ENCODE results near the gene MRPL23. TPM values are rescaled to one million over a fixed set of nuclear protein-coding genes. Genes with fewer than 3 reads are reported as not detected.

The MRPL23 gene
- polyA plus RNA-seq, 3 donors: 48.7 to 71.6 (median 52.2) TPM

DNA sequence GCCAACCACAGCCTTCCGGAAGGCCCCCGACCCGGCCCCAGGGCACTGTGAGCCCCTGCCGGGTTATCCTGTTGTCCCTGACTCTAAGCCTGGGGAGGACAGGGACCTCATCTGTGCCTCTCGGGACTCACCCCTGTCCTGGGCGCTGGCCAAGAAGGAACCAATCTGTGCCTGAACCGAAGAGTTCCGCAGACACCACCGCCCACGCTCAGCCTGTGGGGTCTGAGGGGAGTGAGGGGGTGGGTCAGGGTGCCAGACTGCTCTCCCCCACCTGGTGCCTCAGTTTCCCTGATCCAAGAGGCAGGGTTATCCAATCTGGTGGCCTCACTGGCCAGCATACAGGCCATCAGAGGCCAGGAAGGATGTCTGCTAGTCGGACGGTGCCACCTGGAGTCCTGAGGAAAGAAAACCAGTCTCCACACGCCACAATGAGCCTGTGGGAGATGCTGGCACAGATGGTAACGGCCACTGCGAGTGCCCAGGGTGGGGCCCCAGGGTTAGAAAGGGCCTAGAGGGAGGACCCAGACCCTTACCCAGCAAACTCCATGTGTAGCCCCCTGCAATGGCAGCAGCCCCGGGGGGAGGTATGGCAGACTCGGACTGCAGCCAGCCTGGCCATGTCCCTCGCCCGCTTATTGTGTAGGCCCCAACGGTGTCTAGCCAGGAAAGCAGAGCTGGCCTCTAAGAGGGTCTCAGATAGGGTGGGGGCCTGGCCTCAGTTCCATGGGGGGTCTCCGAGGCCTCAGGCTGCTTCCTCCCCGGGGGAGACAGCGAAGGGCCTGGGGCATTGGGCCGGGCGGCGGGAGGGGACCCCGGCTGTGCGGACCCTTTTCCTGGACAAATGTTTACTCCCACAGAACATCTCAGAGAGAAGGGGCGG, 28.5 kb upstream of the MRPL23 start:
- no peak for DNase-seq (ENCODE audit: extremely low read depth in 1 of 11, low read depth in 9 of 11, low spot score in 4 of 11)

DNA sequence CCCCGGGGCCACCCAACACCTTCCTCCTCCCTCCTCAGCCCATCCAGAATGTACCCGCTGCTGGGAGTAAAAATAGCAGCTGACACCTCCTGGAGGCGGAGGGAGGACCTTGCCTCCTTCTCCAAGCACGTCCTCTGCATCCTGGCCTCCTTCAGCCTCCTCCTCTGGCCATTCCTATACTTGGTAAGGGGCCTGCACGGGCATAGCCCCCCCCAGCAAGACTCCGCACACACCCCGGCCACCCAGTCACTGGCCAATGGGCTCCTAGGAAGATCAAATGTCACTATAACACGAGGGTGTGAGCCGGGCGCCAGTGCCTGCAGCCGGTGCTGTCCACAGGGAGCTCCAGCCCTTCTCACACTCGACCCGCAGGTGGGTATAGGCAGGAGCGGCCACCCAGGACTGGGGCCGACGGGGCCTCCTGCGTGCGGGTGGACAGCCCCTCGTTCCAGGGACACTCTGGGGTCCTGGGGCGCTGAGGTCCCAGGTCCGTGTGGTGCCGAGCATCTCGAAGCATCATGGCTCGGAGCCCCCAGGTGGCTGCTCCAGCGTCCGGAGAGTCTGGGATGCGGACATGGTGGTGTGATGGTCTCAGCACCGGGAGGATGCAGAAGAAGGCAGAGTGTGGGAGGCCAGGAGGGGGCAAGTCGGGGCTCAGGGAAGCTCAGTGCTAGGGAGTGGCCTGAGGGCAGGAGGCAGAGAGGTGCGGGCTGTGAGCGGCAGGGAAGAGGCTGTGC, 27.6 kb upstream of the MRPL23 start, which contains the start of gene TNNT3:
Gene TNNT3 (plus strand): TSS at position 313 of the 737 bp plus-strand sequence. CDS start 3,172 bp downstream, outside the sequence.
- DNase-seq (ENCODE audit: extremely low read depth in 1 of 11, low read depth in 9 of 11, low spot score in 4 of 11): no peak

DNA sequence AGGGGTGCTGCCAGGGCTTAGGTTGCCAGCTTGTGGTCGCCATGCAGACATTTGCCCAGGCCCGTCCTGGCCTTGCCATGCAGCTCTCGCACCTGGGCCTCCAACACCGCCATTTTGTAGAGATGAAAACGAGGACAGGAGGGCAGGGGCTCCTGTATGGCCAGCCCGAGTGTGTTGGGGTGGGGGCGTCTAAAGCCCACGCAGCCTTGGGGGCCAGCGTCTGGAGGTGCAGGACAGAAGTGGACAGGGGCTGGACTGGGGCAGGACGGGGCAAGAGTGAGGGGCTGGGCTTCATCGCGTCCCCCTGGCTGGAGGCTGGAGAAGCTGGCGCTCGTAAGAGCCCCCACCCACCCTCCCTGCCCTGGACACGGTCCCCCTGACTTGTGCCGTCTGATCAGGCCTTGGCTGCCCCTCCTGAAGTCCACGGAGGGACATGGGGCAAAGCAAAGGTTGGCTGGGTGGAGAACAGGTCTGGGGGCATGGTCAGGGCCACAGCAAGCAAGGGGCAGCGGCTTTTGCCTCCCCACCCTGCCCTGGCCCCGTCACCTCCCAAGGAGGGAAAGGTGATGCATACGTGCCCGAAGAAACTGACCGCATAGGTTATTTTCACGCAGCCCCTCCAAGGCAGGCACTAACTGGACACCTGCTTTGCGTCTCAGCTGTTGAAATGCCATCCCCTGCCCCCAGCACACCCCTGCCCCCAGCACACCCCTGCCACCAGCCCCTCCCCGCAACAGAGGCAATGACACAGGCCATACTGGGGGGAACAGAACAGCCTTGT, 26.8 kb upstream of the MRPL23 start:
- DNase-seq (ENCODE audit: extremely low read depth in 1 of 11, low read depth in 9 of 11, low spot score in 4 of 11): no peak

DNA sequence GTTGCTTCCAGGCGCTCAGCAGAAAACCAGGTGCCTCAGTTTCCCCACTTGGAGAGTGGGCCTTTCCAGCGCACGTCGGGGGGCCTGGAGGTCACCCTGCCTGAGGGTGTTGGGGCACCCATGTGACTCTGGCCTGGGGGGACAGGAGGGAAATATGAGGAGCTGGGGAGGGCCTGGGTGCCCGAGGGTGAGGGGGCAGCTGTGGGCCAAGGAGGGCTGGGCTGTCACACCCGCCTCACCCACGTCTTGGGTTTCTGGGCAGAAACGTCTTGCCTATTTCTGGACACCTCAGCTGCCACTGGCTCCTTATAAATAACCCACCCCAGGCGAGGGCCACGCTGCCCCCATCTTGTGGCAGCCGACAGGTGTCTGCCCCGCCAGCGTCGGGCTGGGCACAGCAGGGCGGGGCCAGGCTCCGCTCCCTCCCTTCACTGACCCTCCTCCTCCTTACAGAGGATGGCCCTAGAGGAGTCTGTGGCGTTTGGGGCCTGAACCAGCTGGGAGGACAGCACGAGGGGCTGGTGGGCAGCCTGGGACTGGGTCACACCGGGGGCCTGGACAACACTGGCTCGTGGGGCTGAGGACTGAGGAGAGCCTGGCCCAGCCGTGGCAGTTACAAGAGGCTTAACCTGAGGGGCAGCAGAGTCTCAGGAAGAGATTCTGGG, 26.1 kb upstream of the MRPL23 start:
- no peak for DNase-seq (ENCODE audit: extremely low read depth in 1 of 11, low read depth in 9 of 11, low spot score in 4 of 11)

DNA sequence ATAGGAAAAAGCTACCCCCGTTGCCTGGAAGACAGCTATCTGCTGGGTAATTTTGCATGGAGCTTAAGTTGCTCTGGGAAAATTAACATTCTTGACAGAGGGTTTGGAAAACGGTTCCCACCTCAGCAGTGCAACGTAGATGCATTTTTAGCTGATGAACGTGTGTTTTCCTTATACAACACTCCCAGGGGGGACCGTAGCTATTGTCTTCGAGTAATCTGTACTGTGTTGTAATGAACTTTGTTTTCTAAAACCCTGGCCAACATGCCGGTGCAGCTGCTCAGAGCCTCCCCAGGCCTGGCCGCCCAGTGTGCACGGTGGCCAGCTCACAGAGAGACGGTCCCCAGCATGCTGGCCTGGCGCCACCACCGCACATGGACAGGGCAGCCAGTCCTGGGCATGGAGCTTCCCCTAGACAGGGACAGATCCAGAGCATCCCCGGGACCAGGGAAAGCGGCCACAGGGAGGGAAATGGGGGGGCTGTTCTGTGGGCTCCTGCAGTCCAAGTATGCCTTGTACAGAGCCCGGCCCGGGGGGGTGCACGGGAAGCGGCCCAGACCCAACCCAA, 25.5 kb upstream of the MRPL23 start:
- DNase-seq (ENCODE audit: extremely low read depth in 1 of 11, low read depth in 9 of 11, low spot score in 4 of 11): no peak

DNA sequence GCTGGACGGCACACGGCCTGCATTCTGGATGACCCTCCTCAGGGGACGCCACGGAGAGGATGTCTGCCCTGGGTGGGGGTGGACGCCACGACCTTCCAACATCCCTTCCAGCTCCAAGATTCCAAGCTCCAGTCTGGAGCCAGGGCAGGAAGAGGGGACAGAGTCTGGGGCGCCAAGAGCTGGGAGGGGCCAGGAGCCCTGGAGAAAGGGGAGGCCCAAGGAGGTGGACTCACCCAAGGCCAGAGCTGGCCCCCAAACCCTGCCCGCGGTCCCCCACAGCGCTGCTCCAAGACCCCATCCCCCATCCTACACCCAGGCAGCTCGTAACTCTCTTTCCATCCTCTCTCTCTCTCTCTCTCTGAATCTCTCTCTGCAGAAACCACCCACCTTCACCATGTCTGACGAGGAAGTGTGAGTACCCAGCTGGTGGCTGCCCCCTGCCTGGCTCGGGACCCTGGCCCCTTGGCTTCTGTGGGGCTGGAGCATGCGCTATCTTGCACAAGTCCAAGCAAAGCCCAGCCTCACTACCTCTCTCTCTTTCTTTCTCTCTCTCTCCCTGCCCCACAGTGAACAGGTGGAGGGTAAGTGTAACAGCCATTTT, 24.6 kb upstream of the MRPL23 start:
- DNase-seq (ENCODE audit: extremely low read depth in 1 of 11, low read depth in 9 of 11, low spot score in 4 of 11): no peak

DNA sequence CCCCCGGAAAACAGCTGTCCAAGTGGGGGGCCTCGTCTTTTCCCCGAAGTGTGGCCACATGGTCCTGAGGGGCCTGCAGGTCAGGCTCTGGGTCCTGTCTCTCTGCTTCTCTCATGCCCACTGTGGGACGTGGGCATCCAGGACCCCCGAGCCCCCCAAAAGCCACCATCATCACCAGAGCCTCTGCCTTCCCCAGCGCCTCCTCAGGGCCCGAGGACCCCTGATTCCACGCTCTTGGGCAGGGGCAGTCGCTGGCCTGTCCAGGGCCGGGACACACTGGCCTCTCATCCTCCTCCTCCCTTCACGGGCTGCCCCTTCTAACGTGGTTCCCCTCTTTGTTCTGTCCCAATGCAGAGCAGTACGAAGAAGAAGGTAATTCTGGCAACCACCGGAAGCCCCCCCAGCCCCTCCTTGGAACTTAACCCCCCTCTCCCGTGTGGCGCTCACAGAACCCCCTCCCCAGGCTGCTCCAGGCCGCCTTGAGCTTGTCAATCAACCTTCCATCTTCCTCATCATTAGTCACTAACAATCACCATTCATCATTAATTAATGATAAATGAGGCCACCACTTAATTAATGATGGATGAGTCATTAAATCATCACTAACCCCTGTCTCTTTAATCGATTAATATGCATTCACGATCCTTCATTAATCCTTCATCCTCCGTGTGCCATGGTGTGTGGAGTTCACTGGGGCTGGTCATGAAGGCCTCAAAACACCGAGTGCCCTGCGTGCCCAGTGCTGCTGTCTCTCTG, 23.8 kb upstream of the MRPL23 start:
- no peak for DNase-seq (ENCODE audit: extremely low read depth in 1 of 11, low read depth in 9 of 11, low spot score in 4 of 11)

DNA sequence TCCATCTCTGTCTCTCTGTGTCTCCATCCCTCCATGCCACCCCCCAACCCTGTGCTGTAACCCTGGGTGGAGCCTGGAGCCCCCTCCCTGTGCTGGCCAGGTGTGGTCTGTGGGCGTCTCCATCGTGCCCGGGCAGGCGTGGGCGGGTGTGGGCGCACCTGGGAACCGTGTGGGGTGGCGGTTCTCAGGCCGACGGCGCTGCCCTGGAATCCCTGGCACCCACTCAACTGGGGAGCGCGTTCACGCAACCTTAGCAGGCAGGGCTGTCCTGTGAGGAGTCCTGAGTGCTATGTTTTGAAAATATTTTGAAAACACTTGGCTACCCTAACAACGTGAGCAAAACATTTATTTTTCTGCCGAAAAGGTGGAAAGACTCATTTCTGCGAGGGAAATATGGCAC, 23.0 kb upstream of the MRPL23 start:
- no peak for DNase-seq (ENCODE audit: extremely low read depth in 1 of 11, low read depth in 9 of 11, low spot score in 4 of 11)

DNA sequence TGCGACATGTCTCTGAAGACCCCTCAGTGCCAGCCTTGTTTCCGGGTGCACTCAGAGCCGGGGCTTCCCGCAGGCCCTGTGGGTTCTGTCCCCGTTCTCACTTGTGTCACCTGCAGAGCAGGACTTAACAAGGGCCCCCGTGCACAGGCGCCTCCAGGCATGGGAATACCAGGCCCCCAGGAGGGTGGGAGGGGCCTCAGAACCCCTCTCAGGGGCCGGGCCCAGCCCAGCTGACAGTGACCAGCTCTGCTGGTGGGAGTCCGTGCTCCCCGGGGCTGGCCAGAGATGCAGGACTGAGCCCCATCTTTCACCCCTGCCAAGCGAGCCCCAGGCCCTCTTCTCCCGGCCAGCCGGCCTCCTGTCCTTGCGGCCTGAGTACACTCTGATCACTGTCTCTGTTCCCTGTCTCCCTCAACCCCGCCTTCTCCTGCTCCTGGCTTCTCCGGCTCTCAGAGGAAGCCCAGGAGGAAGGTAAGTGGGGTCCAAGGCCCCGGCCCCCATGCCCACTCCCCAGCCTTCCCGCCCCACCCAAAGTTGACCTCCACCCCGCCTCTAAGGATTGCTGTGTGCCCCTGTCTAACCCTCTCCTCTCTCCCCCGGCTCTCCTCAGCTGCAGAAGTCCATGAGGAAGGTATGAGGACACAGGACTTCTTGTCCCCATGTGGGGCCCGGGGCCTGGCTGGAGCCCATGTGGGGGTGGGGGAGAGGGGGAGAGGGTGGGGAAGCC, 22.3 kb upstream of the MRPL23 start:
- DNase-seq (ENCODE audit: extremely low read depth in 1 of 11, low read depth in 9 of 11, low spot score in 4 of 11): no peak

DNA sequence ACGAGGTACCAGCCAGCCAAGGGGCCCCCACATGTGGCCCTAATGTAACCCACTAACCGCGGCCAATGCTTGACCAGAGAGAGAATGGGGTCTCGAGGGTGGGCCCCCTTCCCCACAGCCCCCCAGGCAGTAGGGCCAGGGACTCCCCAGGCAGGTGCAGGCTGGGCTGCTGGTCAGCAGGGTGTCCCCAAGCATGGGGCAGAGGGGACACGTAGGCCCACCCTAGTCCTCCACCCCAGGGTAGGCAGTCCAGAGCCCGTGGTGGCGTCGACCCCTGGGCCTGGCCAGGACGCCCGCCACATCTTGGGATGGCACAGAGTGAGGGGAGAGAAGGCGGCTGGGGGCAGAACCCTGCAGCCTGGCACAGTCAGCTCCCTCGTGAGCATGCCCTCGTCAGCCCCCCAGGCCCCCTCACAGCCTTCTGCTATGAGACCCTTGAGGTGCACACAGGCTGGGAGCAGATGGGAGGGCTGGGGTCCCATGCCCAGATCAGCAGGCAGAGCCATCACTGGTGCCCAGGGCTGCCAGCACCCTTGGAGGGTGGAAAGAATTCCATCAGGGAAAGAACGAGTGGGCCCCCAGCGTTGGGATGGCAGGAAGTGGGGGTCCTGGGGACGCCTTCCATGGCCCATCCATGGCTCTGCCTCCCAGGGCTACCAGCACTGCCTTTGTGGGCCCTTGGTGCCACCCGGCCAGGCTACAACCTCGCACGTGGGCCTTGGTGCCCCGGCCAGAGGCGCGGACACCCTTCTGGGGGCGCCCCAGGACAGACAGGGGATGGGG, 21.6 kb upstream of the MRPL23 start:
- no peak for DNase-seq (ENCODE audit: extremely low read depth in 1 of 11, low read depth in 9 of 11, low spot score in 4 of 11)

DNA sequence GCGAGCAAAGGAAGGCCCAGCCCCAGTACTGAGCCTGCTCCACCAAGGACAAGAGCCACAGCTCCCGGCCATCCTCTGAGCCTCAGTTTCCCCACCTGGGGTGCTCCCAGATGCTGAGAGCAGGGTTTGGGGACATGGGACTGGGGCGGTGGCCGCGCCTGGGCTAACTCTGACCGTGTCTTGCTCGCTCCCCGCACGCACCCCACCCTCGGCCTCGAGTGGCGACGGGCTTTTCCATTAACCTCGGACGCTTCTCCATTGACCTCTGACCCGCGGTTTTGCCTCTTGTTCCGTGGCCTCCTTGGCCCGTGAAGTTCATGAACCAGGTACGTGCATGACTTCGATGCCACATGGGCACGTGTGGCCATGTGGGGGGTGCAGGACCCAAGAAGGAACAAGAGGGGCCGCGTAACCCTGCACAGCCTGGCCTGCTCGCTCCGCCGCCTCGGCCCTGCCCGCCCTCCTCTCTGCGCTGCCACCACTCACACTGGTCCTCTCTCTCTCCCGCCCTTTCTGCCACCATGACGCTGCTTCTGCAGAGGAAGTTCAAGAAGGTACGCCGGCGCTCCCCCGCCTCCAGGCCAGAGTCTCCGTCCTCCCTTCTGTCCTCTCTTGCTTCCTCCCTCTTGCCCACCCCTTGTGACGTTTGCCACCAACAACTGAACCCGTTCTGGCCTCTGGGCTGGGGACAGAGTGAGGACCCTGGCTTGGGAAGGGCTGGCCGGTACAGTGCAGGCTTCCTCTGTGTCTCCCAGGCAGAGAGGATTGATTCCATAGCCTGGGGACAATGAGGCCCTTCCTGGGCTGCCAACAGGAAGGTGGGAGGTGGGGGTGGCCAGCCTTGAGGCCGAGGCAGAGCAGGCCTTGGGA, 20.7 kb upstream of the MRPL23 start:
- DNase-seq (ENCODE audit: extremely low read depth in 1 of 11, low read depth in 9 of 11, low spot score in 4 of 11): no peak

DNA sequence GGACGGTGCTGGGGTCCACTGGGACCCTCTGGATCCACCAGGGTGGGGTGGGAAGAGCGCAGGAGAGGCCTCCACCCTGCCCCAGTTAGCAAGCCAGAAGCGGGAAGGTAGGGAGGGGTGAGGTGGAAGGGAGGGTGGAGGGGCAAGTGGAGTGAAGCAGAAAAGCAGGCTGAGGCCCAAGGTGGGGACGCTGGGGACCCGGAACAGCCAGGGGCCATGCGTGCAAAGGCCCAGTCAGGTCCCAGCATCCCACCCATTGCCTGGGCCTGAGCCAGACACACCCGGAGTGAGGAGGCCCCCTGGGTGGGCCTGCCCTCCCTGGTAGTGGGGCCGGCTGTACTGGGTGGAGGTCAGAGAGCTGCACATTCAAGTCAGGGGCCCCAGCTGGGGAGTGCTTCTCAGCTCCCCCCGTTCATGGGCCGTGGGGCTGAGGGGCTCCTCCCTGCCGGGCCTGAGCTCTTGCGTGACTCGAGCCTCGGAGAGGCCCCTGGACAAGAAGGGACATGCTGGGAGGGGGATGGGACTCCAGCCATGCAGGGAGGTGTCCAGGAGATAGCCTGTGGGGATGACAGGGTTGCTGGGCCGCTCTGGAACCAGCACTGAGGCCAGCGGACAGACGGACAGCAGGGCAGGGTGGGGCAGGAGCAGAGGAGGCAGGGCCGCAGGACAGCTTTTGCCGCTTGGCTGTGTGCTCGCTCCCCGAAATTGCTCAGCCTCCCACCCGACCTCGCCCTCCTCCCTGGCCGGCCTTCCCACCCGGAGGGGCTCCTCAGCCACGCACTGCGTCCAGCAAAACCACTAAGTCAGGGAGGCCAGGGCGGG, 19.9 kb upstream of the MRPL23 start:
- DNase-seq (ENCODE audit: extremely low read depth in 1 of 11, low read depth in 9 of 11, low spot score in 4 of 11): no peak

DNA sequence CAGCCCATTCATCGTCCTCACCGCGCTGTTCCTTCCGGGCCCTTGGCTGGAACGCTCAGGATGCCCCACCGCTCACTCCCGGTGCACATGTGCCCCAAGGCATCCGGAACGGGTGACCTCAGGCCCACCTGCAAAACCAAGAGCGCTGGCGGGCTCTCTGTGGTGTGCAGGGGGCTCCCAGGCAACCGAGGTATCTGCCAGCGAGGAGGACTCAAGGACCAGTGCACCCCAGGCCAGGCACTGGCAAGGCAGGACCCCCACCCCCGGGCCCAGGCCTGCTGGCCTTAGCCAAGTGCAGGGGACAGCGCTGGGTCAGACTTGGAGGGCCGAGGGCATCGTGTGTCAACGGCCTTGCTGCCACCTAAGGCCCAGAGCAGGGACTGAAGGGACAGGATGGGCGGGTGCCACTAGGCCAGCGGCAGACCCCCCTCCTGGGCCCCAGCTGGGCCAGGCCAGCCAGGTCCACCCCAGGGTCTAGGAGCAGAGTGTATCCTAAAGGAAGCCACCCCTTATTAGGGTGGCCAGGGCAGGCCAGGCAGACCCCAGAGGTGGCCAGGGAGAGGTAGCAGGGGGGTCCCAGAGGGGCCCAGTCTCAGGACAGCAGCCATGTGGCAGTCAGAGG, 19.2 kb upstream of the MRPL23 start:
- DNase-seq (ENCODE audit: extremely low read depth in 1 of 11, low read depth in 9 of 11, low spot score in 4 of 11): no peak

DNA sequence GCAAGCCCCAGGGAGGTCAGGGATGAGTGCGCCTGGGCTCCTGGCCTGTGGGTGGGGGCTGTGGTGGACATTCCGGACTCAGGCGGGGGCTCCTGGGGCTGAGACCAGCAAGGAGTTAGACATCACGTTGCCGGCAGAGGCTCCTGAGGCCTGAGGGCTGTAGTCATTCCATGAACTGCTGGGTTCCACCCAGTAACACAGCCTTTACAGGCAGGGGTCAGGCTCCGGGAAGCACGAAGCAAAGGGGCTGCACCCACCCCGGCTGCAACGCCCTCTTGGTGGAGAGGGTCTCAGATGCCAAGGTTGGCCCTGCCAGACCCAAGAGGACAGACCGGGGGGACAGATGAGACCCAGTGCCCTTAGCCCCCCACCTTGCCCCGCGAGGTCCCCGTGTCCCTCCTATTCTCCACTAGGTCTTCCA, 18.7 kb upstream of the MRPL23 start:
- DNase-seq (ENCODE audit: extremely low read depth in 1 of 11, low read depth in 9 of 11, low spot score in 4 of 11): no peak
